Left ventricle myocardium superior (tissue), 1 donor: Measurements from ENCODE around the gene TNNI3. TPM values are rescaled to one million over a fixed set of nuclear protein-coding genes. Genes with fewer than 3 reads are reported as not detected.

Source experiments
- microRNA-seq: library from miRNA; unstranded; fragments of <30 nt; microRNA quantifications from one replicate; pipeline ENCODE4 v1.2.0, GENCODE V29; 2020; ENCODE audit warnings: borderline number of aligned reads
- total RNA-seq: library from RNA; stranded (reverse); fragmentation: NEBNext Ultra II Directional; extraction: Animal tissue kit (Norgen Biotek cat#: 25700); gene quantifications from one replicate; pipeline ENCODE4 v1.2.1, GENCODE V29; 2021
- donor health status: DM: no; HTN: yes; CAD: no; lungs with severe emphysema.

The TNNI3 gene
- total RNA-seq, 1 donor from 2014 or later = 5,071 TPM

Small RNAs within 50 kb of the gene (microRNA-seq; reads per million reads assigned to microRNA genes)
- not detected for gene MIR7975

Other genes with a start within 250 kb of the TNNI3 start
- not detected for gene NLRP7, start 210.2 kb downstream of the TNNI3 start, total RNA-seq
- 0.67 TPM for gene NLRP2, start 191.4 kb downstream of the TNNI3 start, total RNA-seq
- gene GP6, start 119.5 kb downstream of the TNNI3 start, total RNA-seq = not detected
- 52.0 TPM for gene RDH13, start 94.6 kb downstream of the TNNI3 start, total RNA-seq
- 2.7 TPM for gene EPS8L1, start 81.9 kb downstream of the TNNI3 start, total RNA-seq
- gene PPP1R12C, start 40.1 kb downstream of the TNNI3 start, total RNA-seq = 141 TPM
- gene TNNT1, start 8.5 kb downstream of the TNNI3 start, total RNA-seq = 50.2 TPM
- 0.87 TPM for gene DNAAF3, start 8.9 kb upstream of the TNNI3 start, total RNA-seq
- gene SYT5, start 22.6 kb upstream of the TNNI3 start, total RNA-seq = not detected
- gene PTPRH, start 51.8 kb upstream of the TNNI3 start, total RNA-seq = 0.47 TPM
- 1.9 TPM for gene TMEM86B, start 71.0 kb upstream of the TNNI3 start, total RNA-seq
- 39.2 TPM for gene PPP6R1, start 101.3 kb upstream of the TNNI3 start, total RNA-seq
- gene HSPBP1, start 122.4 kb upstream of the TNNI3 start, total RNA-seq = 28.6 TPM
- gene BRSK1, start 126.3 kb upstream of the TNNI3 start, total RNA-seq = 1.9 TPM
- 1.2 TPM for gene TMEM150B, start 167.6 kb upstream of the TNNI3 start, total RNA-seq
- gene KMT5C, start 182.1 kb upstream of the TNNI3 start, total RNA-seq = 7.2 TPM
- gene COX6B2, start 197.0 kb upstream of the TNNI3 start, total RNA-seq = not detected
- gene GARIN5B, start 205.5 kb upstream of the TNNI3 start, total RNA-seq = not detected
- not detected for gene IL11, start 212.7 kb upstream of the TNNI3 start, total RNA-seq
- gene TMEM190, start 219.1 kb upstream of the TNNI3 start, total RNA-seq = not detected
- gene TMEM238, start 226.6 kb upstream of the TNNI3 start, total RNA-seq = 0.25 TPM
- 557 TPM for gene RPL28, start 228.2 kb upstream of the TNNI3 start, total RNA-seq